ENCODE results near the gene BTBD1. TPM values are rescaled to one million over a fixed set of nuclear protein-coding genes. Genes with fewer than 3 reads are reported as not detected.
"Not testable (repeated sequence)": the region's sequence is repeated elsewhere in the genome, so short reads cannot be mapped to it uniquely, and the experiment has no call there.

BTBD1 gene
- total RNA-seq, 2 experiments from 2014 or later, result 56.5 to 58.0 TPM

- ChIA-PET CTCF (interaction anchor here (0.8 kb wide), 1 partner anchor 54 kb away, joined by 5 read pairs; the partner anchor contains the start of gene C15orf40), POLR2A (no interaction called here)
Observed at GRCh38 chr15:83064859-83065258, 2.2 kb downstream of the BTBD1 start.

- CTCF ChIA-PET, result no interaction called here
- POLR2A ChIA-PET, result no interaction called here
Observed at GRCh38 chr15:83063551-83063950, 3.5 kb downstream of the BTBD1 start.

- ChIA-PET POLR2A (no interaction called here), CTCF (no interaction called here)
Observed at GRCh38 chr15:83062768-83063180, 4.3 kb downstream of the BTBD1 start.

GRCh38 chr15:83061680-83062079, 5.4 kb downstream of the BTBD1 start:
- POLR2A ChIA-PET, result no interaction called here
- CTCF ChIA-PET, result interaction anchor here (1.4 kb wide), 1 partner anchor 12 kb away, joined by 4 read pairs; no protein-coding TSS in a partner anchor

GRCh38 chr15:83057696-83058376, 9.2 kb downstream of the BTBD1 start:
- ChIA-PET POLR2A (no interaction called here), CTCF (no interaction called here)

GRCh38 chr15:83057002-83057401, 10.1 kb downstream of the BTBD1 start:
- CTCF ChIA-PET, result interaction anchor here (0.6 kb wide), 1 partner anchor 483 kb away, joined by 4 read pairs; no protein-coding TSS in a partner anchor
- POLR2A ChIA-PET, result no interaction called here

- ChIA-PET POLR2A (no interaction called here), CTCF (no interaction called here)
Observed at GRCh38 chr15:83053151-83053550, 13.9 kb downstream of the BTBD1 start.

- ChIA-PET POLR2A (no interaction called here), CTCF (no interaction called here)
Observed at GRCh38 chr15:83046558-83047127, 20.4 kb downstream of the BTBD1 start.

- ChIA-PET CTCF (no interaction called here), POLR2A (no interaction called here)
Observed at GRCh38 chr15:83044156-83044555, 22.9 kb downstream of the BTBD1 start.

- CTCF ChIA-PET, result no interaction called here
- POLR2A ChIA-PET, result no interaction called here
Observed at GRCh38 chr15:83039206-83039605, 27.8 kb downstream of the BTBD1 start.

GRCh38 chr15:83036253-83036652, 30.8 kb downstream of the BTBD1 start:
- ChIA-PET POLR2A (no interaction called here), CTCF (no interaction called here)

GRCh38 chr15:83031234-83031633, 35.8 kb downstream of the BTBD1 start:
- POLR2A ChIA-PET, result interaction anchor here (0.6 kb wide), 1 partner anchor 23 kb away, joined by 3 read pairs; no protein-coding TSS in a partner anchor
- CTCF ChIA-PET, result not testable (repeated sequence)

GRCh38 chr15:83030021-83030420, 37.0 kb downstream of the BTBD1 start:
- ChIA-PET CTCF (no interaction called here), POLR2A (no interaction called here)

GRCh38 chr15:83018436-83018835, 48.6 kb downstream of the BTBD1 start:
- POLR2A ChIA-PET, result no interaction called here
- CTCF ChIA-PET, result no interaction called here

GRCh38 chr15:83016906-83017305, 50.1 kb downstream of the BTBD1 start:
- CTCF ChIA-PET, result no interaction called here
- POLR2A ChIA-PET, result no interaction called here

- ChIA-PET CTCF (interaction anchor here (0.6 kb wide), 1 partner anchor 276 kb away, joined by 3 read pairs; no protein-coding TSS in a partner anchor), POLR2A (no interaction called here)
Observed at GRCh38 chr15:83015361-83015760, 51.7 kb downstream of the BTBD1 start.

GRCh38 chr15:83014205-83014653, 52.8 kb downstream of the BTBD1 start:
- CTCF ChIA-PET, result no interaction called here
- POLR2A ChIA-PET, result interaction anchor here (1.3 to 1.5 kb wide), 2 partner anchors 28 to 203 kb away, joined by 4 read pairs; partner anchors contain the start of gene RAMAC

- CTCF ChIA-PET, result interaction anchor here (0.8 to 2.0 kb wide), 2 partner anchors 9 to 26 kb away, joined by 3 to 6 read pairs; partner anchors contain the start of gene RAMAC
- POLR2A ChIA-PET, result no interaction called here
Observed at GRCh38 chr15:83012636-83013035, 54.4 kb downstream of the BTBD1 start.

GRCh38 chr15:83012076-83012426, 55.0 kb downstream of the BTBD1 start:
- ChIA-PET CTCF (interaction anchor here (1.3 to 2.3 kb wide), 5 partner anchors 8 to 472 kb away, joined by 4 to 7 read pairs (median 6); partner anchors contain the start of genes RAMAC and RPS17), POLR2A (interaction anchor here (1.1 kb wide), 1 partner anchor 472 kb away, joined by 4 read pairs; the partner anchor contains the start of gene RPS17)

GRCh38 chr15:83011271-83012075, 55.6 kb downstream of the BTBD1 start, which contains the start of gene C15orf40:
TSS of gene C15orf40 (minus strand) at chr15:83011639. CDS start at chr15:83011607, 32 bp downstream.
- POLR2A ChIA-PET, result interaction anchor here (0.9 to 1.1 kb wide), 3 partner anchors 25 to 472 kb away, joined by 3 to 4 read pairs (median 3); partner anchors contain the start of gene RPS17
- CTCF ChIA-PET, result interaction anchor here (0.6 to 2.3 kb wide), 13 partner anchors 9 to 471 kb away, joined by 3 to 7 read pairs (median 4); partner anchors contain the start of genes BTBD1, HDGFL3, RAMAC and RPS17
